ENCODE data around the gene CYP2C9.

DNA sequence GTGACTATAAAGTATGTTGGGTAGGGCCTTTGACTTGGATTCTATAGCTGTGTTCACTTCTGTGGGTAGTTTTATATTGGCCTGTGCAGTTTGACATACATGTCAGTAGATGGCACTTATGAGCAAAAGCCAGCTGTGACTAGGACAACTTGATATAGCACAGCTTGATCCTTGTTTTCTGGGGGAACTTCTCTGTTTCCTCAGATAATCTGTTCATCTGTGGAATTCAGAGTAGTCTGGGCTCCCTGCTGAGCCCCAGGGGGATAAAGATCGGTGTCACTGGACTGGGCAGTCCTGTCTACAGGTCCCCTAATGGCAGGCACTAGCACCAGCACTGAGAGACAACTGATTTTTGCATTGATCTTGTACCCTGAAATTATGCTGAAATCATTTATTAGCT is 25.4 kb downstream of the CYP2C9 start:
- TF ChIP-seq POLR2A (IDR thresholded peaks at IDR 0.05; ENCODE audit: low read depth, low read length), result no peak
- TF ChIP-seq POLR2AphosphoS5 (IDR thresholded peaks at IDR 0.05; ENCODE audit: low read depth, low read length), result no peak
